H9 (cell line): ENCODE measurements around the gene LIPC. TPM values are rescaled to one million over a fixed set of nuclear protein-coding genes. Genes with fewer than 3 reads are reported as not detected.

Experiments used
- DNase-seq: peaks from one replicate; pipeline ENCODE4 v3.0.0-alpha.2; 2017
- H2AFZ ChIP-seq: one replicate; pipeline ENCODE4 v1.6.1; 2013; ENCODE audit warnings: mild to moderate bottlenecking, low read length, control low read depth, moderate library complexity
- H2AK5ac ChIP-seq: 2 replicates; pipeline ENCODE4 v1.6.1; 2013; ENCODE audit warnings: low read length, control low read depth, mixed read lengths; ENCODE audit not compliant: insufficient read length
- H2BK120ac ChIP-seq: one replicate; pipeline ENCODE4 v1.6.1; 2013; ENCODE audit warnings: low read depth, mild to moderate bottlenecking, low read length, control low read depth, inconsistent platforms; ENCODE audit not compliant: poor library complexity, severe bottlenecking
- H2BK12ac ChIP-seq: 2 replicates; pipeline ENCODE4 v1.6.1; 2013; ENCODE audit warnings: low read length, control low read depth, mixed read lengths, low read depth; ENCODE audit not compliant: insufficient read length
- H2BK15ac ChIP-seq: 2 replicates; pipeline ENCODE4 v1.6.1; 2013; ENCODE audit warnings: low read depth, low read length, control low read depth
- H2BK20ac ChIP-seq: one replicate; pipeline ENCODE4 v1.6.1; 2013; ENCODE audit warnings: low read depth, mild to moderate bottlenecking, low read length, control low read depth, inconsistent platforms; ENCODE audit not compliant: poor library complexity, severe bottlenecking
- H2BK5ac ChIP-seq: 2 replicates; pipeline ENCODE4 v1.6.1; 2013; ENCODE audit warnings: low read length, control low read depth, mixed read lengths; ENCODE audit not compliant: insufficient read length
- H3K14ac ChIP-seq: 2 replicates; pipeline ENCODE4 v1.6.1; 2013; ENCODE audit warnings: low read length, control low read depth; ENCODE audit not compliant: insufficient read depth
- H3K18ac ChIP-seq: 2 replicates; pipeline ENCODE4 v1.6.1; 2013; ENCODE audit warnings: low read depth, mild to moderate bottlenecking, mixed read lengths, low read length, control low read depth; ENCODE audit not compliant: insufficient read length
- H3K23ac ChIP-seq: 2 replicates; pipeline ENCODE4 v1.6.1; 2013; ENCODE audit warnings: low read length, control low read depth, mixed read lengths, low read depth; ENCODE audit not compliant: insufficient read length
- H3K23me2 ChIP-seq: 2 replicates; pipeline ENCODE4 v1.6.1; 2013; ENCODE audit warnings: low read depth, mild to moderate bottlenecking, mixed read lengths, low read length, control low read depth; ENCODE audit not compliant: insufficient read length, poor library complexity, severe bottlenecking
- H3K27ac ChIP-seq: 2 replicates; pipeline ENCODE4 v1.5.1; 2013; ENCODE audit warnings: low read length, control low read depth, mixed read lengths, low read depth; ENCODE audit not compliant: insufficient read length
- H3K27me3 ChIP-seq: 2 replicates; pipeline ENCODE4 v1.6.1; 2013; ENCODE audit warnings: low read length, control low read depth, inconsistent platforms; ENCODE audit not compliant: insufficient read depth
- H3K4ac ChIP-seq: 2 replicates; pipeline ENCODE4 v1.6.1; 2013; ENCODE audit warnings: low read depth, mild to moderate bottlenecking, control low read depth, inconsistent platforms, low read length, moderate library complexity
- H3K4me1 ChIP-seq: 2 replicates; pipeline ENCODE4 v1.6.1; 2013; ENCODE audit warnings: low read length, control low read depth, inconsistent platforms; ENCODE audit not compliant: insufficient read depth
- H3K4me2 ChIP-seq: 2 replicates; pipeline ENCODE4 v1.6.1; 2013; ENCODE audit warnings: low read length, control low read depth, mixed read lengths; ENCODE audit not compliant: insufficient read length, insufficient read depth
- H3K56ac ChIP-seq: 2 replicates; pipeline ENCODE4 v1.6.1; 2013; ENCODE audit warnings: low read depth, mild to moderate bottlenecking, mixed read lengths, low read length, control low read depth; ENCODE audit not compliant: insufficient read length
- H3K79me1 ChIP-seq: 2 replicates; pipeline ENCODE4 v1.6.1; 2013; ENCODE audit warnings: low read depth, mild to moderate bottlenecking, moderate library complexity, low read length, control low read depth, inconsistent platforms; ENCODE audit not compliant: insufficient read depth, poor library complexity, severe bottlenecking
- H3K79me2 ChIP-seq: 2 replicates; pipeline ENCODE4 v1.6.1; 2013; ENCODE audit warnings: low read length, control low read depth, inconsistent platforms; ENCODE audit not compliant: insufficient read depth
- H3K9ac ChIP-seq: 2 replicates; pipeline ENCODE4 v1.6.1; 2013; ENCODE audit warnings: low read length, control low read depth, mixed read lengths; ENCODE audit not compliant: insufficient read length; ENCODE audit errors: extremely low read depth
- H3K9me3 ChIP-seq: one replicate; pipeline ENCODE4 v1.6.1; 2013; ENCODE audit warnings: low read depth, low read length, inconsistent platforms; ENCODE audit not compliant: control insufficient read depth
- H3T11ph ChIP-seq: one replicate; pipeline ENCODE4 v1.6.1; 2013; ENCODE audit warnings: mild to moderate bottlenecking, low read length, control low read depth, inconsistent platforms
- H4K20me1 ChIP-seq: one replicate; pipeline ENCODE4 v1.6.1; 2013; ENCODE audit not compliant: control insufficient read depth, insufficient read length, insufficient read depth
- H4K5ac ChIP-seq: 2 replicates; pipeline ENCODE4 v1.6.1; 2013; ENCODE audit warnings: low read depth, mild to moderate bottlenecking, mixed read lengths, low read length, control low read depth; ENCODE audit not compliant: insufficient read length
- H4K8ac ChIP-seq: replicated peaks from 2 replicates; pipeline ENCODE4 v1.6.1; 2013; ENCODE audit warnings: low read length, control low read depth, mixed read lengths, low read depth; ENCODE audit not compliant: insufficient read length
- H4K91ac ChIP-seq: 2 replicates; pipeline ENCODE4 v1.6.1; 2013; ENCODE audit warnings: low read depth, mild to moderate bottlenecking, moderate library complexity, mixed read lengths, low read length, control low read depth; ENCODE audit not compliant: insufficient read length
- H3K27ac Mint-ChIP-seq, 3 experiments: 2 replicates in 2 of 3; 3 replicates in 1 of 3; pipeline ENCODE4 v1.8.0; 2020 to 2021; ENCODE audit warnings: mixed read lengths in 3 of 3, mild to moderate bottlenecking in 1 of 3, moderate library complexity in 1 of 3
- H3K27me3 Mint-ChIP-seq: 2 replicates; pipeline ENCODE4 v1.8.0; 2021; ENCODE audit warnings: low read depth, mild to moderate bottlenecking, moderate library complexity, mixed read lengths
- H3K36me3 Mint-ChIP-seq, 3 experiments: 2 replicates in 2 of 3; 3 replicates in 1 of 3; pipeline ENCODE4 v1.8.0; 2020 to 2021; ENCODE audit warnings: low read depth in 3 of 3, mixed read lengths in 3 of 3; ENCODE audit not compliant: insufficient read depth in 1 of 3
- H3K4me1 Mint-ChIP-seq, 2 experiments: 2 replicates each; pipeline ENCODE4 v1.8.0; 2020; ENCODE audit warnings: mixed read lengths in 2 of 2
- H3K4me3 Mint-ChIP-seq, 2 experiments: 2 replicates in 1 of 2; 3 replicates in 1 of 2; pipeline ENCODE4 v1.8.0; 2020 to 2021; ENCODE audit warnings: mild to moderate bottlenecking in 2 of 2, mixed read lengths in 2 of 2, moderate library complexity in 1 of 2
- H3K9me3 Mint-ChIP-seq, 2 experiments: 2 replicates in 1 of 2; 3 replicates in 1 of 2; pipeline ENCODE4 v1.8.0; 2020; ENCODE audit warnings: mild to moderate bottlenecking in 2 of 2, mixed read lengths in 2 of 2, moderate library complexity in 1 of 2
- CTCF ChIP-seq: fragments of 200-600 bp; sonication (generic); conservative IDR thresholded peaks from 3 replicates; pipeline ENCODE4 v1.8.0; 2021; ENCODE audit warnings: antibody characterized with exemption, mild to moderate bottlenecking
- whole genome bisulfite sequencing: extraction: QIAGEN DNeasy Blood & Tissue Kit; methylation state at CpG from one replicate; pipeline ENCODE4 v1.1.7; 2013; ENCODE audit warnings: missing lambda C conversion rate, low lambda C conversion rate, mixed read lengths; ENCODE audit not compliant: insufficient read length; ENCODE audit errors: extremely low coverage; 5-methylcytosine and 5-hydroxymethylcytosine counted together
- total RNA-seq: library from RNA; stranded (reverse); gene quantifications from 2 replicates; pipeline ENCODE4 v1.2.1, GENCODE V29; 2021

Gene LIPC
- total RNA-seq, 1 experiment from 2014 or later = not detected

- H3K36me3 Mint-ChIP-seq = peaks cover 0 to 15% (median 6%) of the 10 kb centered on the region in 3 experiments; a peak in 3 of 7 replicates
- Histone ChIP-seq H3K23me2 (no peaks in the 10 kb centered on the region), H3K4ac (no peak overlapping the region), H3K56ac (no peak overlapping the region), H2AK5ac (no peak overlapping the region), H3K9ac (no peak overlapping the region), H4K91ac (no peak overlapping the region), H2BK12ac (no peak overlapping the region), H3K27me3 (no peaks in the 10 kb centered on the region), H3K18ac (no peak overlapping the region), H2BK20ac (no peak overlapping the region), H3K4me2 (no peak overlapping the region), H4K8ac (no peak overlapping the region), H3K27ac (no peak overlapping the region), H2BK15ac (no peak overlapping the region), H2AFZ (no peak overlapping the region), H4K20me1 (no peaks in the 10 kb centered on the region), H3K79me1 (no peaks in the 10 kb centered on the region), H4K5ac (no peak overlapping the region), H3K14ac (no peak overlapping the region), H2BK120ac (no peak overlapping the region), H3K4me1 (no peaks in the 10 kb centered on the region), H2BK5ac (no peak overlapping the region), H3T11ph (no peak overlapping the region), H3K79me2 (no peaks in the 10 kb centered on the region), H3K23ac (no peak overlapping the region), H3K9me3 (no peaks in the 10 kb centered on the region)
- H3K9me3 Mint-ChIP-seq = peaks cover 8 to 15% of the 10 kb centered on the region in 2 experiments; a peak in 3 of 5 replicates
- H3K4me1 Mint-ChIP-seq = peaks cover 27 to 34% of the 10 kb centered on the region in 2 experiments
- TF ChIP-seq CTCF = no peak; the same call in 2 of the 3 replicates
- WGBS = no CpG with 5 or more reads among the region's 15 CpGs
- H3K27me3 Mint-ChIP-seq = peaks cover 7% of the 10 kb centered on the region; the same call in 1 of the 2 replicates
- peak; percentile 65 for DNase-seq
- no peak overlapping the region; a peak in 1 of 5 replicates for H3K4me3 Mint-ChIP-seq
- no peak overlapping the region for H3K27ac Mint-ChIP-seq
Observed at GRCh38 chr15:58555162-58556027, 123.6 kb downstream of the LIPC start.
